Caco-2 (cell line): Measurements from ENCODE around the gene TENM4. TPM values are rescaled to one million over a fixed set of nuclear protein-coding genes. Genes with fewer than 3 reads are reported as not detected.

Experiments
- BruUV-seq: library from RNA; stranded (reverse); fragments of 400-500 nt; replicated peaks from 2 replicates; lab custom pipeline; 2021; lab: Mats Ljungman, UMichigan
- CTCF ChIA-PET: fragments of 300-600 bp; sonication (Branson Sonifier 250); formaldehyde crosslinking; loops from one replicate; lab custom pipeline; 2022; ENCODE audit warnings: antibody characterized with exemption; lab: Charles Lee
- POLR2A ChIA-PET: fragments of 300-600 bp; sonication (Branson Sonifier 250); formaldehyde crosslinking; loops from one replicate; lab custom pipeline; 2022; ENCODE audit warnings: antibody characterized with exemption; lab: Charles Lee
- DNase-seq, 2 experiments: peaks; one replicate each; pipeline versions ENCODE4 v3.0.0 to v3.0.0-alpha.2; 2020 to 2022
- H3K27me3 ChIP-seq: replicated peaks from 2 replicates; pipeline ENCODE4 v1.6.0; 2011; ENCODE audit warnings: low read length; ENCODE audit not compliant: control insufficient read depth, insufficient read depth
- H3K36me3 ChIP-seq: 2 replicates; pipeline ENCODE4 v1.5.1; 2011; ENCODE audit warnings: low read length; ENCODE audit not compliant: control insufficient read depth, insufficient read depth
- H3K4me1 ChIP-seq: fragments of 250-450 bp; sonication (Bioruptor Pico); 2 replicates; pipeline ENCODE4 v1.5.1; 2020; ENCODE audit warnings: mild to moderate bottlenecking
- H3K4me3 ChIP-seq: 2 replicates; pipeline ENCODE4 v1.5.1; 2011; ENCODE audit warnings: low read depth, mild to moderate bottlenecking, control low read depth, low read length
- H3K9me3 ChIP-seq: fragments of 250-450 bp; sonication (Bioruptor Pico); 2 replicates; pipeline ENCODE4 v1.5.1; 2020; ENCODE audit warnings: mild to moderate bottlenecking, moderate library complexity
- H3K27ac Mint-ChIP-seq: one replicate; pipeline ENCODE4 v1.8.0; 2022; ENCODE audit warnings: mixed read lengths; ENCODE audit not compliant: unreplicated experiment
- H3K27me3 Mint-ChIP-seq: one replicate; pipeline ENCODE4 v1.8.0; 2022; ENCODE audit warnings: mixed read lengths; ENCODE audit not compliant: insufficient read depth, unreplicated experiment
- H3K36me3 Mint-ChIP-seq: one replicate; pipeline ENCODE4 v1.8.0; 2022; ENCODE audit warnings: mild to moderate bottlenecking, mixed read lengths; ENCODE audit not compliant: insufficient read depth, unreplicated experiment
- H3K4me1 Mint-ChIP-seq: one replicate; pipeline ENCODE4 v1.8.0; 2022; ENCODE audit warnings: low read depth, mixed read lengths; ENCODE audit not compliant: unreplicated experiment
- H3K4me3 Mint-ChIP-seq: one replicate; pipeline ENCODE4 v1.8.0; 2022; ENCODE audit warnings: mild to moderate bottlenecking, moderate library complexity, mixed read lengths; ENCODE audit not compliant: unreplicated experiment
- H3K9me3 Mint-ChIP-seq: one replicate; pipeline ENCODE4 v1.8.0; 2022; ENCODE audit warnings: mixed read lengths; ENCODE audit not compliant: unreplicated experiment
- intact Hi-C: fragments of 100-400 bp; cut with micrococcal nuclease; formaldehyde crosslinking; loops from one replicate; pipeline ENCODE4 v1.10.0; 2022; ENCODE audit not compliant: unreplicated experiment
- total RNA-seq: library from RNA; stranded (reverse); gene quantifications from 2 replicates; pipeline ENCODE4 v1.2.3, GENCODE V29; 2022
- TF ChIP-seq, protein P1 (sequence below), 2 experiments: fragments of 200-600 bp in 1 of 2; IDR thresholded peaks; 1 replicate in 1 of 2; 2 replicates in 1 of 2; pipeline versions ENCODE4 v1.5.1 to v1.8.0; 2011 to 2022; ENCODE audit warnings: antibody characterized with exemption in 1 of 2, control low read depth in 1 of 2, inconsistent platforms in 1 of 2, low read depth in 1 of 2, low read length in 1 of 2, mild to moderate bottlenecking in 1 of 2, moderate library complexity in 1 of 2; ENCODE audit not compliant: insufficient read depth in 1 of 2, severe bottlenecking in 1 of 2, unreplicated experiment in 1 of 2

Gene TENM4
- total RNA-seq, 1 experiment from 2014 or later, result 1.1 TPM

DNA sequence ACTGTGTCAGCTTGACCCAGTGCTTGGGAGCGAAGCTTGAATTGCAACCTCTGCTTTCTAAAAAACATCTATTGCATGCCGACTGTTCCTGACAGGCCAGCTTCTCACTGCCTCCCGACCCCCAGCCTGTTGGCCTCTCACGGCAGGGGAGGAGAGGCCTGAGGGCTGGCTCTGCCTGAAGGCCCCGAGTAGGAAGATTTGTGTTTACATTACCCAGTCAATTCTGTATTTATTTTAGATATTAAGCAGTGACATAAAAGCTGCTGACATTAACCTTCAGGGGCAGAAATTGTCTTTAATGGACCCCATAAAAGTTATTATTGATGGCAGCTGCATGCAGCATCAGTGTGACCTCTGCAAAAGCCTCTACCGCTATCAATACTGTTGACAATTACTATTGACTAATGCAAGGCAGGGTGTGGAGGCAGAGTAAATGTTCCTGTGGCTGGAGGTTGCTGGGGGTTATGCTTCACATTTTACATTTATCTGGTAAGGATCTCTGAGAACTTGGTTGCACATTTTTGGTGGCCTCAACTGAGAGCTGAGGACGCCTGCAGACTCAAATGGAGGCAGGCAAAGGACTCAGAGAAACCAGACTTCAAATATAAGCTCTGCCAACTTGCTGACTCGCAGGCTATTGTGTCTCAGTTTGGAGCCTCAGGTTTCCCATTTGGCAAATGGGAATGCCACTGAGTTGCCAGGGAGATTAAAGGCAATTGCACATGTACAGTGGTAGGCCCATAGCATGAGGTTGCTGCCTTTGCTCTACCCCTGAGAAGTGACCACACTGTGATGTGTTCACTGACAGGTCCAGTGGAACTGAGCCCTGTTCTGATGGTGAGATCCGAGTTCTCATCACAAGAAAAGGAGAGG is 380.5 kb downstream of the TENM4 start:
- Mint-ChIP-seq H3K36me3 (no peaks in the 10 kb centered on the region), H3K4me3 (no peak overlapping the region), H3K4me1 (no peaks in the 10 kb centered on the region), H3K27ac (no peak overlapping the region), H3K9me3 (no peaks in the 10 kb centered on the region), H3K27me3 (no peaks in the 10 kb centered on the region)
- no peaks in the 10 kb centered on the region for H3K36me3 ChIP-seq
- DNase-seq, result no peak
- no peak overlapping the region for H3K4me3 ChIP-seq
- H3K4me1 ChIP-seq, result no peaks in the 10 kb centered on the region
- POLR2A ChIA-PET, result no interaction called here
- TF ChIP-seq, protein P1, sequence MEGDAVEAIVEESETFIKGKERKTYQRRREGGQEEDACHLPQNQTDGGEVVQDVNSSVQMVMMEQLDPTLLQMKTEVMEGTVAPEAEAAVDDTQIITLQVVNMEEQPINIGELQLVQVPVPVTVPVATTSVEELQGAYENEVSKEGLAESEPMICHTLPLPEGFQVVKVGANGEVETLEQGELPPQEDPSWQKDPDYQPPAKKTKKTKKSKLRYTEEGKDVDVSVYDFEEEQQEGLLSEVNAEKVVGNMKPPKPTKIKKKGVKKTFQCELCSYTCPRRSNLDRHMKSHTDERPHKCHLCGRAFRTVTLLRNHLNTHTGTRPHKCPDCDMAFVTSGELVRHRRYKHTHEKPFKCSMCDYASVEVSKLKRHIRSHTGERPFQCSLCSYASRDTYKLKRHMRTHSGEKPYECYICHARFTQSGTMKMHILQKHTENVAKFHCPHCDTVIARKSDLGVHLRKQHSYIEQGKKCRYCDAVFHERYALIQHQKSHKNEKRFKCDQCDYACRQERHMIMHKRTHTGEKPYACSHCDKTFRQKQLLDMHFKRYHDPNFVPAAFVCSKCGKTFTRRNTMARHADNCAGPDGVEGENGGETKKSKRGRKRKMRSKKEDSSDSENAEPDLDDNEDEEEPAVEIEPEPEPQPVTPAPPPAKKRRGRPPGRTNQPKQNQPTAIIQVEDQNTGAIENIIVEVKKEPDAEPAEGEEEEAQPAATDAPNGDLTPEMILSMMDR (IDR thresholded peaks at IDR 0.05; ENCODE audit: insufficient read depth in 1 of 2, low read depth in 1 of 2, low read length in 1 of 2, severe bottlenecking in 1 of 2, unreplicated experiment in 1 of 2), result no peak
- intact Hi-C loops, result loop anchor here (5.0 kb wide), 1 partner anchor 202 kb away; no protein-coding TSS in a partner anchor
- CTCF ChIA-PET, result interaction anchor here (0.8 to 1.2 kb wide), 3 partner anchors 38 to 415 kb away, joined by 3 to 8 read pairs (median 3); no protein-coding TSS in a partner anchor
- no peaks in the 10 kb centered on the region for H3K27me3 ChIP-seq
- no TSS peak for BruUV-seq
- H3K9me3 ChIP-seq, result no peaks in the 10 kb centered on the region

DNA sequence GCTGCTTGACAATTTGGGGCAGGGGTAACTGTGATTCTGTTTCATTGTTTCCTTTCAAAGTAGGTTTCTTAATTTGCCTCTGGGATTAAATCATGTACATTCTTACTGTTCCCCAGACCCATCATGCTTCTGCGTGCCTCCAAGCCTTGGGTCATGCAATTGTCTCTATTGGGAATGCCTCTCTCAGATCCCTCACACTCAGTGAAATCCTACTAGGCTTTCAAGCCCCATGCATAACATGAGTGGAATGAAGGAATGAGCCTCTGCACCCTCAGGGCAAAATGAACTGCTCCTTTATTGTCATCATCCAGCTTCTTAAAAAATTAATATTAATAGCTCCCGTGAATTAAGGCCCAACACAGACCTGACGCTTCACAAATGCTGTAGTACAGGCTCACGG is 381.7 kb downstream of the TENM4 start:
- no peaks in the 10 kb centered on the region for H3K36me3 ChIP-seq

More for the DNA sequence above, 381.7 kb downstream of the TENM4 start:
- H3K9me3 Mint-ChIP-seq, result no peaks in the 10 kb centered on the region
- no peaks in the 10 kb centered on the region for H3K36me3 Mint-ChIP-seq
- Histone ChIP-seq H3K9me3 (no peaks in the 10 kb centered on the region), H3K4me1 (no peaks in the 10 kb centered on the region), H3K27me3 (no peaks in the 10 kb centered on the region), H3K4me3 (no peak overlapping the region)
- TF ChIP-seq, protein P1 (IDR thresholded peaks at IDR 0.05; ENCODE audit: insufficient read depth in 1 of 2, low read depth in 1 of 2, low read length in 1 of 2, severe bottlenecking in 1 of 2, unreplicated experiment in 1 of 2), result no peak
- ChIA-PET CTCF (interaction anchor here (0.8 to 1.2 kb wide), 3 partner anchors 39 to 414 kb away, joined by 3 to 8 read pairs (median 3); no protein-coding TSS in a partner anchor), POLR2A (no interaction called here)
- H3K27ac Mint-ChIP-seq, result no peak overlapping the region
- DNase-seq, result no peak
- intact Hi-C loops, result no loop called here
- BruUV-seq, result no TSS peak
- no peaks in the 10 kb centered on the region for H3K27me3 Mint-ChIP-seq
- no peaks in the 10 kb centered on the region for H3K4me1 Mint-ChIP-seq
- H3K4me3 Mint-ChIP-seq, result no peak overlapping the region
